Neuron (in vitro differentiated cells): ENCODE data around the gene GOLGA8B.
A peak's percentile ranks its signal among the peaks of the same experiment; 100 is the strongest.
"Not testable (repeated sequence)": the region's sequence is repeated elsewhere in the genome, so short reads cannot be mapped to it uniquely, and the experiment has no call there.

Experiments
- H2AFZ ChIP-seq: one replicate; pipeline ENCODE4 v1.6.1; 2013; ENCODE audit warnings: low read depth, mild to moderate bottlenecking, inconsistent platforms, low read length, moderate library complexity
- H3K27me3 ChIP-seq: one replicate; pipeline ENCODE4 v1.6.1; 2013; ENCODE audit warnings: low read length; ENCODE audit not compliant: insufficient read depth
- H3K36me3 ChIP-seq: one replicate; pipeline ENCODE4 v1.6.1; 2013; ENCODE audit warnings: low read length; ENCODE audit not compliant: insufficient read depth
- H3K4me1 ChIP-seq: one replicate; pipeline ENCODE4 v1.6.1; 2013; ENCODE audit warnings: low read length; ENCODE audit not compliant: insufficient read depth
- H3K4me3 ChIP-seq: 2 replicates; pipeline ENCODE4 v1.5.1; 2013; ENCODE audit warnings: mild to moderate bottlenecking, low read length, moderate library complexity
- H3K9me3 ChIP-seq: one replicate; pipeline ENCODE4 v1.6.1; 2013; ENCODE audit warnings: low read length

The GOLGA8B gene, protein sequence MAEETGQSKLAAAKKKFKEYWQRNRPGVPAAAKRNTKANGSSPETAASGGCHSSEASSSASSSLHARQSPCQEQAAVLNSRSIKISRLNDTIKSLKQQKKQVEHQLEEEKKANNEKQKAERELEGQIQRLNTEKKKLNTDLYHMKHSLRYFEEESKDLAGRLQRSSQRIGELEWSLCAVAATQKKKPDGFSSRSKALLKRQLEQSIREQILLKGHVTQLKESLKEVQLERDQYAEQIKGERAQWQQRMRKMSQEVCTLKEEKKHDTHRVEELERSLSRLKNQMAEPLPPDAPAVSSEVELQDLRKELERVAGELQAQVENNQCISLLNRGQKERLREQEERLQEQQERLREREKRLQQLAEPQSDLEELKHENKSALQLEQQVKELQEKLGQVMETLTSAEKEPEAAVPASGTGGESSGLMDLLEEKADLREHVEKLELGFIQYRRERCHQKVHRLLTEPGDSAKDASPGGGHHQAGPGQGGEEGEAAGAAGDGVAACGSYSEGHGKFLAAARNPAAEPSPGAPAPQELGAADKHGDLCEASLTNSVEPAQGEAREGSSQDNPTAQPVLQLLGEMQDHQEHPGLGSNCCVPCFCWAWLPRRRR

DNA sequence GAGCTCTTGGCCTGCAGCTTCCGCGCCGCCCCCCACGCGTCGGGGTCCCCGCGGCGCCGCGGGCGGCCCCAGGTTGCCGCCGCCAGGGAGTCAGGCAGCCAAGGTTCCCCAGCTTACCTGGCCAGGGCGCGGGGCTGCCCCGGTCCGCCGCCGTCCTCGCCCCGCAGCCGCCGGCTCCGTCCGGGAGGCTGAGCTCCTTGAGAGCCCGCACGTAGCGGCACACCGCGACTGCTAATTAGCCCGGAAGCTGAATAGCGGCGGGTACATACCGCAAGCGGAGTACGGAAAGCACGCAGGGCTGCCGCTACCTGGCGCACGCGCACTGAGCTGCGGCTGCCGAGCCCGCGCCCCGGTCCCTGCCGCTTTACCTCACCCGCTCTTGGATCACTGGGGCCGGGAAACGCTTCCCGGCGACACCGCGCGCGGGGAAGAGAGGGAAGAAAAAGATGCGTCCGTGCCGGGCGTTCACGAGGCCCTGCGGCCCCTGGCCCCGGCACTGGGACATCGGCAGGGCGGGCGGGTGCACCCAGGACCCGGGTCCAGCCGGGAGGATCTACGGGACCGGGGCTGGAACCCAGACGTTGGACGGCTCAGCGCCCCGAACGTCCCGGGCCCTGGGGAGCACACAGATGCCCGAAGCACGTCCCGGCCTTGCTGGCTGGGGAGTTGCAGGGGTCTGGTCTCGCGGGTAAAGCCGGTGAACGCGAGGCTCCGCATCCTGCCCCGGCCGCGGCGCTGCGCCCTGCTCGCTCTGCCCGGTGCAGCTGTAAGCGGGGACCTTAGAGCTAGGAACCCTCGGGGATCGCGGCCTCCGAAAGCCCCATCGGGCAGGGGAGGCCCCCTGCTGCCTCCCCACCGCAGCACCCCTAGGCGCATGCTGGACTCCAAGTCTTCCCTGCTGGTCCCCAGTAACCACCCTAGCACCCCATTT is at the start of gene GOLGA8B:
TSS of gene GOLGA8B (minus strand) at position 253 of the 931 bp plus-strand sequence. CDS start 47,739 bp downstream, outside the sequence.
- Histone ChIP-seq H2AFZ (peak within 1 kb of the TSS; percentile 92), H3K4me3 (peak within 1 kb of the TSS; percentile 69), H3K27me3 (no peaks in the 10 kb centered on the region), H3K36me3 (no peaks in the 10 kb centered on the region), H3K4me1 (peaks cover 4% of the 10 kb centered on the region), H3K9me3 (no peaks in the 10 kb centered on the region)

DNA sequence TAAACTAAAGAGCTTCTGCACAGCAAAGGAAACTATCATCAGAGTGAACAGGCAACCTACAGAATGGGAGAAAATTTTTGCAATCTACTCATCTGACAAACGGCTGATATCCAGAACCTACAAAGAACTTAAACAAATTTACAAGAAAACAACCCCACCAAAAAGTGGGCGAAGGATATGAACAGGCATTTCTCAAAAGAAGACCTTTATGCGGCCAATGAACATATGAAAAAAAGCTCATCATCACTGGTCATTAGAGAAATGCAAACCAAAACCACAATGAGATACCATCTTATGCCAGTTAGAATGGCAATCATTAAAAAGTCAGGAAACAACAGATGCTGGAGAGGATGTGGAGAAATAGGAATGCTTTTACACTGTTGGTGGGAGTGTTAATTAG is 49.7 kb upstream of the GOLGA8B start:
- H3K36me3 ChIP-seq, H2AFZ ChIP-seq, H3K4me3 ChIP-seq, H3K9me3 ChIP-seq, H3K4me1 ChIP-seq, H3K27me3 ChIP-seq: not testable (repeated sequence)

DNA sequence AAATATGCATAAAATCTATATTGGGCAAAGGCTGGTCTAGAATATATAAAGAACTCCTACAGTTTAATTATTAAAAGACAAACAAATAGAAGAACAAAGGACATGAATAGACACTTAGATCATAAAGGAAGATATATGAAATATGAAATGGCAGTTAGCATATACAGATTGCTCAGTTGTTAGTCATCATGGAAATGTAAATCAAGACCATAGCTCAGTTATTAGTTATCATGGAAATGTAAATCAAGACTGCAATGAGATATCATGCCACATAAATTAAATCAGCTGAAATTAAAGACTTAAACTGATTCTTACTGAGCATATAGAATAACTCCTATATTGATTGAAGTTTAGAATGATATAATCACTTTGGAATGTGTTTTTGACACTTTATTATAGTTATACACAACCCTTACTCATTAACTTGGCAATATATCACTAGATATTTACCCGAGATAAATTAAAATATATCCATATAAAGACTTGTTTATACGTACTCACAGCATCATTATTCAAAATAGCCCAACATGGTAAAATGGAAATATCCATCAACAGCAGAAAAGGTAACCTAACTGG is 45.2 kb upstream of the GOLGA8B start:
- Histone ChIP-seq H3K4me1 (no peaks in the 10 kb centered on the region), H2AFZ (no peak overlapping the region), H3K36me3 (no peaks in the 10 kb centered on the region), H3K9me3 (no peaks in the 10 kb centered on the region), H3K4me3 (no peak overlapping the region), H3K27me3 (no peaks in the 10 kb centered on the region)

DNA sequence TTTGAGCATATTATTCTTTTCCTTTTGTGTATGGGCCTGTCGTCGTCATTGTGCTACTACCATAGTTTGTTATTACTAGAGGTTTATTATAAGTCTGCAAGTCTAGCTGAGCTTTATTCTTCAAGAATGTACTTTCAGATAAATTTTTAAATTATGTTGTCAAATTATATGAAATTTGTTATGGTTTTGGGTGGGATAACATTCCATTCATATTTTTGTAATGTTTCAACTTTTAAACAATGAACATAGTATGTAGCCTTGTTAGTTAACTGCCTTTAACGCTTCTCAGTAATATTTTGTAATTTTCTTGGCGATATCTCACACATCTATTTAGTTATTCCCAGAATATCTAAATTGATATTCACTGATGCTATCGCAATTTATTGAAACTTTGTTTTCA is 41.6 kb upstream of the GOLGA8B start:
- Histone ChIP-seq H3K36me3 (no peaks in the 10 kb centered on the region), H3K4me3 (no peak overlapping the region), H3K9me3 (no peaks in the 10 kb centered on the region), H3K27me3 (no peaks in the 10 kb centered on the region), H2AFZ (no peak overlapping the region), H3K4me1 (peaks cover 10% of the 10 kb centered on the region)

DNA sequence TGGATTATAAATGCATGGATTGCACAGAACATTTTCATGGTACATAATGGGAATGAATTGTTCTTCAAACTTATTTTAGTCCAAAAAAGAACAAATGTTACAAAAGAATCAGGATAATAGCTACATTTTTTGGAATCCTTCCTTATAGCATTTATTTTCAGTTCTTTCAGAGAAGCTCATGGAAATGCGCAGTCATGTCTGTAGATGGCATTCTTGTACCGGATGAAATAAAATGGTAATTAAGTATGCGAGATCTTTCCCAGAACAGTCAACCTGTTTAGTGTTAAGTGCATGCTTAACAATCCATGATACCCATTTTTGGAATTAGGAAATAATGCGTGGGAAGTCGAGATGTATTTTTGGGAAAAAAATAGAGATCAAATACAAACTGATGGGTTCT is 38.2 kb upstream of the GOLGA8B start:
- Histone ChIP-seq H3K4me3 (no peak overlapping the region), H3K4me1 (peaks cover 10% of the 10 kb centered on the region), H2AFZ (no peak overlapping the region), H3K36me3 (no peaks in the 10 kb centered on the region), H3K9me3 (no peaks in the 10 kb centered on the region), H3K27me3 (peaks cover 10% of the 10 kb centered on the region)

DNA sequence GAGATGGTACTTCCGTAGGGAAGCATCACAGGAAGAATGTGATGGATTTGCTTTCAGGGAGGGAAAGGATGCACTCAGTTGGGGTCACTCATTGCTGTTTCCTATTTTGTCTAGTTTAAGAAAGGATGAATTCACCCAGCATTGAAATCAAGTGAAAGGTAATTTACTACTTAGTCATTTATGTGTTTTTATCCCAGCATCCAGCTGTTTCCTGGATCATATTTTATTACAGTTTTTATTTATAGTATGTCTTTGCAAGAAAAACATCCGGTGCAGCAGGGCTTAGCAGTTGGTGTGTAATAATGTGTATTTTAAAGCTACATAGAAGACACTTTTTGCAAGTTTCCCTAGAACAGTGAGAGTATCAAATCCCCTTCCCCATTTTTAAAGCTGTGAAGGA is 37.4 kb upstream of the GOLGA8B start:
- H2AFZ ChIP-seq, result no peak overlapping the region
- no peaks in the 10 kb centered on the region for H3K9me3 ChIP-seq
- H3K36me3 ChIP-seq, result no peaks in the 10 kb centered on the region
- H3K4me1 ChIP-seq, result peaks cover 10% of the 10 kb centered on the region
- H3K4me3 ChIP-seq, result no peak overlapping the region
- H3K27me3 ChIP-seq, result peaks cover 10% of the 10 kb centered on the region

DNA sequence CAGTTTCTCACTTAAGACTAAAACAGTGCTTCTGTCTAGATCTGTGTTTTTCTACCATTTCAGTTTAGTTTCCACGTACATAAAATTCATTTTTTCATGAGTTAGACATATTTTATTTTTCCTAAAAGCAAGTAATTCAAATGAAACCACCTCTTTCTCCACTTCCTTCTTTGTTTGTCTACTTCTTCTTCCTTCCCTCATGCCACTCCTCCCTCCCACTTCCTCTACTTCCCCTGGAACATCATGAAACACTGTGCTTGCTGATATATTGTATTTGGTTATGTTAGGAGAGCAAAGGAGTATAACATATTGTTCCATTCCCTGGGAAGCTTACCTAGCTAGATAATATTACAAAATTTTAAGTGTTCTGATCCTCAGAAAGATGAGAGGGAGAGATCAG is 36.7 kb upstream of the GOLGA8B start:
- Histone ChIP-seq H3K9me3 (no peaks in the 10 kb centered on the region), H3K4me3 (no peak overlapping the region), H3K4me1 (peaks cover 10% of the 10 kb centered on the region), H3K27me3 (peaks cover 10% of the 10 kb centered on the region), H3K36me3 (no peaks in the 10 kb centered on the region), H2AFZ (no peak overlapping the region)

DNA sequence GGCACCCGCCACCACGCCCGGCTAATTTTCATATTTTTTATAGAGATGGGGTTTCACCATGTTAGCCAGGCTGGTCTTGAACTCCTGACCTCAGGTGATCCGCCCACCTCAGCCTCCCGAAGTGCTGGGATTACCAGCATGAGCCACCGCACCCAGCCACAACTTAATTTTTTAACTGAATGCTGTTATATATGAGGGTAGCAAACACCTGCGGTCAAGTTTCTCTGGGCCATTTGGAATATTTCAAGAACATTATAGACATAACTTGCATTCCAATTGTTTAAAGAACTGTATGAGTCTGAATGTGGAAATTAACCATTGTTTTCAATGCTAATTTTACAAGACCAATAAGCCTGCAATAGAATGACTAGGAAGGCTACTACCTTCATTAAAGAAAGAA is 35.7 kb upstream of the GOLGA8B start:
- Histone ChIP-seq H2AFZ (no peak overlapping the region), H3K36me3 (no peaks in the 10 kb centered on the region), H3K4me3 (no peak overlapping the region), H3K4me1 (peaks cover 10% of the 10 kb centered on the region), H3K9me3 (no peaks in the 10 kb centered on the region), H3K27me3 (peaks cover 10% of the 10 kb centered on the region)

DNA sequence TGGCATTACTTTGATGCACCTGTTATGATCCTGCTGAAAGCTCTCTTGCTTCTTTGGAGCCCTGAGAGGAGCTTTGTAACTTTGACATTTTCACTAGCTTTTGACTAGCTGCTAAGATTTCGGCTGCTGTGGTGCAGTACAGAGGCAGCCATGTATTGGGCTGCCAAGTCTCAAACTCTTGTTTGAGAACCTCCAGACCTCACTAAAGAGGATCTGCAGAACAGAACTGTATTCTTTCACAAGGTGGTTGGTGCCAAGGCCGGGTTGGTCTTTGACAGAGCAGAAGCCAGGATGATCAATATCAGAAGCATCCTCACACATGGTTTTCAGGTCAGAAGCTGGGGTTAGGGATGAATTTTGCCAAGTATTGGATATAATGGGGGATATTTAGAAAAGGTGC is 34.6 kb upstream of the GOLGA8B start:
- peaks cover 16% of the 10 kb centered on the region for H3K27me3 ChIP-seq
- no peak overlapping the region for H2AFZ ChIP-seq
- H3K4me1 ChIP-seq, result peaks cover 10% of the 10 kb centered on the region
- H3K4me3 ChIP-seq, result no peak overlapping the region
- H3K9me3 ChIP-seq, result no peaks in the 10 kb centered on the region
- no peaks in the 10 kb centered on the region for H3K36me3 ChIP-seq

DNA sequence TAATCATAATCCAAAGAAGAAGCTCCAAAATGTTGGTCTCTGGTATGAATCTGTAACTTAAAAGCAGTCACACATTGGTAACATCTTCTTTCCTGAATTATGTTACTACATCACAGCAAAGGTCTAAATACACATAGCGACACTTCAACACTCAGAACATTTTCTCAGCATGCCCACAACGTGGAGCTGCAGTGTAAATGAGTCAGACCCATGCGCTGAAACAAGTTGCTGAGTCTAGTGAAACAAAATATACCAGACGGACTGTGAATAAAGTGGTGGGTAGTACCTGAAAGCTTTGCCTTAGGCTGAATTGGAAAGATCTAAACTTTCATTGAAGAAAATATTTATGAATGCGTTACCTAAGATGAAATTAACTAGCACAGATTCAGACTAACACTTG is 33.2 kb upstream of the GOLGA8B start:
- H3K4me3 ChIP-seq, result no peak overlapping the region
- H3K4me1 ChIP-seq, result peaks cover 4% of the 10 kb centered on the region
- peaks cover 20% of the 10 kb centered on the region for H3K27me3 ChIP-seq
- H3K36me3 ChIP-seq, result no peaks in the 10 kb centered on the region
- no peaks in the 10 kb centered on the region for H3K9me3 ChIP-seq
- no peak overlapping the region for H2AFZ ChIP-seq

DNA sequence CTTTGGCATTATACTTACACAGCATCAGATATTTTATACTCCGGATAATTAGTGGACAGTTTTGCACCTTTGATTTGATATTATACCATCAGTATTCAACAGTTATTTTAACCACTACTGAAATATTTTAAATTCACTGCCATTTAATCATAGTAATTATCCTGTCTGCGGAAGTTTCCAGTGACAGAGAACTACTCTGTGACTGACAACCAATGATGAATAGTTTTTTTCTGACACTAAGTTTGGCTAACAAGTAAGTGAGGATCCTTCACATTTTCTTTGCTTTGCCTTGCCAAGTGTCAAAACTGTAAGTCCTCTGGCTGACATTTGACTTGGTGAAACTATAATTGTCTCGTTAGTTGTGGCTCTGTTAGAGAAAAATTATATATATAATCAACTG is 30.5 kb upstream of the GOLGA8B start:
- Histone ChIP-seq H3K9me3 (no peaks in the 10 kb centered on the region), H3K36me3 (no peaks in the 10 kb centered on the region), H3K4me1 (no peaks in the 10 kb centered on the region), H3K27me3 (peaks cover 30% of the 10 kb centered on the region), H3K4me3 (no peak overlapping the region), H2AFZ (no peak overlapping the region)

DNA sequence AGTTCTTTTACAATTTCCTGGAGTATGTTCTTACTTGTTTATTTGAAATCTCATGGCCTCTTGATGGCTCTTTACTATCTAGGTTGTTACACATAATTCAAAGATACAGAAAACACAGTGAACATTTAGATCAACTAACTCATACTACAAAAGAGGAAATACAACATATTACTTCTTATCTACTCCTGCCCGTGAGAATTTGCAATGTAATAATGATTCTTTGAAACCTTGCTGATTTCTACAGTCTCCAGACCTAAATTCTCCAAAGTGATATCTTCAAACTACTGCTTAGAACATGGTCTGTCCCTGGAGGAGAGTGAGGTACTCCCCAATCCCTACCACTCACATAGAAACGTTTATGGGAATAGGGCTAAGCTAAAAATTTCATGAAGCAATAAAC is 29.9 kb upstream of the GOLGA8B start:
- Histone ChIP-seq H3K36me3 (no peaks in the 10 kb centered on the region), H3K4me1 (no peaks in the 10 kb centered on the region), H3K9me3 (no peaks in the 10 kb centered on the region), H2AFZ (no peak overlapping the region), H3K4me3 (no peak overlapping the region), H3K27me3 (peaks cover 31% of the 10 kb centered on the region)

DNA sequence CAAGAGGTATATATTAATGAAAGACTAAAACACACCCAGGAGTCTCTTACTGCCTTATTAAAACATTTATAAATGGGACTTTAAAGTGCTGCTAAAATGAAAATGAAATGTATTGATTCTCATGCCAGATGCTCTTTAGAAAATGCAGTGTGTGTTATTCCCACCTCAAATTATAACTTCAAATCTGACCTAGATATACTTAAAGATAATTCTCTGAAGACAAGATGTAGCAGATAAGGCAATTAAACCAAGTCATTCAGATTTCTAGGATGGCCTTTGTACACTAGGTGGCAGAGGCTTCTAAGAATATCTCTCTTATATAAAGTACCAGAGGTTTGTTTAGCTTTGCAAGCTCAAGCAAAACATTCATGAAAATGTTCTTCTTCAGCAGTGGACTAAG is 26.9 kb upstream of the GOLGA8B start:
- H3K27me3 ChIP-seq, result peaks cover 27% of the 10 kb centered on the region
- H2AFZ ChIP-seq, result no peak overlapping the region
- no peaks in the 10 kb centered on the region for H3K36me3 ChIP-seq
- H3K4me3 ChIP-seq, result no peak overlapping the region
- H3K9me3 ChIP-seq, result no peaks in the 10 kb centered on the region
- no peaks in the 10 kb centered on the region for H3K4me1 ChIP-seq
